Tibial nerve (tissue), 4 donors: ENCODE results near the gene ASIC4. TPM values are rescaled to one million over a fixed set of nuclear protein-coding genes. Genes with fewer than 3 reads are reported as not detected.

Experiments used
- DNase-seq, 2 donors: peaks; one replicate each; pipeline ENCODE4 v3.0.0-alpha.2; 2019; ENCODE audit warnings: low spot score in 2 of 2
- H3K27ac ChIP-seq, 4 donors: fragments of 200-600 bp; sonication (generic) in 3 of 4; one replicate each; pipeline ENCODE4 v1.5.1; 2017 to 2019; ENCODE audit warnings: mild to moderate bottlenecking in 1 of 4
- H3K27me3 ChIP-seq, 2 donors: fragments of 200-600 bp; sonication (generic) in 1 of 2; one replicate each; pipeline versions ENCODE4 v1.5.1 to v1.6.0; 2017 to 2019
- H3K36me3 ChIP-seq, 3 donors: fragments of 200-600 bp; sonication (generic); one replicate each; pipeline ENCODE4 v1.5.1; 2018 to 2019
- H3K4me1 ChIP-seq, 4 donors: fragments of 200-600 bp; sonication (generic) in 3 of 4; one replicate each; pipeline ENCODE4 v1.5.1; 2017 to 2019
- H3K4me3 ChIP-seq, 4 donors: fragments of 200-600 bp; sonication (generic) in 3 of 4; one replicate each; pipeline ENCODE4 v1.5.1; 2017 to 2019; ENCODE audit warnings: mild to moderate bottlenecking in 1 of 4, moderate library complexity in 1 of 4
- H3K9me3 ChIP-seq, 4 donors: fragments of 200-600 bp; sonication (generic) in 3 of 4; one replicate each; pipeline ENCODE4 v1.5.1; 2017 to 2019
- CTCF ChIP-seq, 5 experiments: fragments of 200-600 bp in 3 of 5; fragments of 450-650 bp in 2 of 5; sonication (generic) in 3 of 5; IDR thresholded peaks; one replicate each; pipeline ENCODE4 v1.5.1; 2016 to 2019; ENCODE audit warnings: antibody characterized with exemption in 5 of 5, mild to moderate bottlenecking in 3 of 5, moderate library complexity in 2 of 5
- EP300 ChIP-seq, 2 donors: sonication (generic); formaldehyde crosslinking; IDR thresholded peaks; one replicate each; pipeline ENCODE4 v1.6.1; 2017; ENCODE audit warnings: antibody characterized with exemption in 2 of 2, mild to moderate bottlenecking in 1 of 2
- POLR2A ChIP-seq, 2 donors: fragments of 450-650 bp; IDR thresholded peaks; one replicate each; pipeline ENCODE4 v1.6.1; 2017; ENCODE audit warnings: antibody characterized with exemption in 2 of 2, mild to moderate bottlenecking in 2 of 2, moderate library complexity in 2 of 2
- whole genome bisulfite sequencing, 2 donors: methylation state at CpG; one replicate each; pipeline ENCODE4 v1.1.5; 2018; 5-methylcytosine and 5-hydroxymethylcytosine counted together
- total RNA-seq, 4 donors: library from RNA; depleted of rRNA; stranded (reverse); fragments of >200 nt; gene quantifications; one replicate each; pipeline ENCODE4 v1.1.0, GENCODE V29; 2016

The ASIC4 gene
- total RNA-seq, 4 donors from 2014 or later = 0.42 to 3.0 TPM; not detected in 2

DNA sequence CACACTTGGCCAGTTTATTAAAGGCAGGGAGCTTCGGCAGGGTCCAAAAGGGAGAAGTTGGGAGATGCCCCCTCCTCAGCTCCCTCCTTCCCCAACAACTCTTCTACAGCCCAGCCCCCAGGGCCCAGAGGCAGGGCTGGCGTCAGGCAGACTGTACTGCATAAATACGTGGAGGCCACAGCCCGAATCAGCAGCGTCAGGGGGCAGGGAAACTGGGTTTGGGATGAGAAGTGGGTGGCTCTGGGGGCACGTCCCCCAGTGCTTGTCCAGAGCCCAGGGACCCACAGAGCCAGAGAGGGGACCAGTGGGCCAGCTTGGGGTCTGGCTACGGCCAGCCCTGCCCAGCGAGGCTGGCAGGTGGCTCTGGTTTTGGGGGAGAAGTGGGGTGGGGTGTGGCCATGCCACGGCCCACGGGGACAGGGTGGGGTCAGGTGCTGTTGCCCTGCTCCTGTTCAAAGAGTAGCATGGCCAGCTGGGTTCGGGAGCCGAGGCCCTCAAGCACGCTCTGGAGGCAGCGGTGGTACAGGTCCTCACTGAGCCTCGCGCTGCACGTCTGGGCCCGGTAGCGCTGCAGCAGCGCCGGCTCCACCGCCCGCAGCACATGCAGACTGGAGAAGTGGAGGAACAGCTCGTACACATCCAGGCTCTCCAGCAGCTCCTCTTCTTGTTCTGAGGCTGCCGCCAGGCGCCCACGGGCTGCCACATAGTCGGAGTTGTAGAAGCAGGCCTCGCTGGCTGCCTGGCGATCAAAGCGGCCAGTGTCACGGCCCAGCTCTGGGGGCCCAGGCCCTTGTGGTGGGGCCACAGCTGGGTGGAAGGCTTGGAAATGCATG is 24.9 kb downstream of the ASIC4 start:
- Histone ChIP-seq H3K4me3 (no peak overlapping the region), H3K9me3 (no peaks in the 10 kb centered on the region), H3K27ac (peak overlapping the region; percentile 38 to 97 (median 80)), H3K36me3 (peaks cover 0 to 26% (median 0%) of the 10 kb centered on the region in 3 donors), H3K27me3 (no peaks in the 10 kb centered on the region), H3K4me1 (peaks cover 0 to 64% (median 36%) of the 10 kb centered on the region in 4 donors)
- DNase-seq = no peak
- TF ChIP-seq EP300 (IDR thresholded peaks at IDR 0.05) (no peak), CTCF (IDR thresholded peaks at IDR 0.05) (no peak)
- 37 to 73% methylated on average over 7 to 30 of the region's 32 CpGs for WGBS, 2 donors

DNA sequence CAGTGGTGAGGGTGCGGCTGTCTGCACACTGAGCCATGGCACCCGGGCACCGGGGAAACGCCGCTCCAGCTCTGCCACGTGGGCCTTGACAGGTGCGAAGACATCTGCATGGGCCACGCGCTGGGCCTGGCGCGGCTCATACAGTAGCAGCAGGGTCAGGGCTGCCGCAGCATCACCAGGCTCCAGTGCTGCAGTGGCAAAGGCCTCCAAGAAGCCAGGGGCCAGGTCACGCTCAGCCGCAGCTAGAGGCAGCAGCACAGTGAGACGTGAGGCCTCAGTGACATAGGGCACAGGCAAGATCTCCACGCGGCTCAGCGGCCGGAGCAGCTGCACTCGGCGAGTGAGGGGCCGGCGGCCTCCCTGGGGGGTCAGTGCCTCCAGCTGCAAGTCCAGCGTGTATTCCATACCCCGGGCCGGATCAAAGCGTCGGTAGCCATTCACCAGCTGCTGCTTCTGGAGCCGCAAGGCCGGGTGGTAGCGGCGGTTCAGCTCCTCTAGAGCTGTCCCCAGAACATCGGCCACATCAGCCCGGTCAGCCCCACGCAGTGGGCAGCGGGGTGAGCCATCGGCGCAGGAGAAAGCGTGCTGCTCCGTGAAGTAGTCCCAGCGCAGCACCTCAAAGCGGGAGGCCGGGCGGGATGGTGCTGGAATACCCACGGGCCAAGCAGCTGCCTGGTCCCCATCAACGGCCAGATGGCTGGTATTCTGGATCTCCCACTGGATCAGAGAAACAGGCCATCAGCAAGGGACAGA is 25.8 kb downstream of the ASIC4 start:
- H3K4me3 ChIP-seq = no peak overlapping the region
- H3K4me1 ChIP-seq = peaks cover 0 to 73% (median 41%) of the 10 kb centered on the region in 4 donors
- no peak for DNase-seq
- H3K9me3 ChIP-seq = no peaks in the 10 kb centered on the region
- H3K36me3 ChIP-seq = peaks cover 0 to 26% (median 0%) of the 10 kb centered on the region in 3 donors
- TF ChIP-seq EP300 (IDR thresholded peaks at IDR 0.05) (no peak), POLR2A (IDR thresholded peaks at IDR 0.05) (no peak), CTCF (IDR thresholded peaks at IDR 0.05) (no peak)
- 79 to 87% methylated on average over 36 to 46 of the region's 46 CpGs for WGBS, 2 donors
- H3K27ac ChIP-seq = peak overlapping the region; percentile 38 to 97 (median 80)
- no peaks in the 10 kb centered on the region for H3K27me3 ChIP-seq

DNA sequence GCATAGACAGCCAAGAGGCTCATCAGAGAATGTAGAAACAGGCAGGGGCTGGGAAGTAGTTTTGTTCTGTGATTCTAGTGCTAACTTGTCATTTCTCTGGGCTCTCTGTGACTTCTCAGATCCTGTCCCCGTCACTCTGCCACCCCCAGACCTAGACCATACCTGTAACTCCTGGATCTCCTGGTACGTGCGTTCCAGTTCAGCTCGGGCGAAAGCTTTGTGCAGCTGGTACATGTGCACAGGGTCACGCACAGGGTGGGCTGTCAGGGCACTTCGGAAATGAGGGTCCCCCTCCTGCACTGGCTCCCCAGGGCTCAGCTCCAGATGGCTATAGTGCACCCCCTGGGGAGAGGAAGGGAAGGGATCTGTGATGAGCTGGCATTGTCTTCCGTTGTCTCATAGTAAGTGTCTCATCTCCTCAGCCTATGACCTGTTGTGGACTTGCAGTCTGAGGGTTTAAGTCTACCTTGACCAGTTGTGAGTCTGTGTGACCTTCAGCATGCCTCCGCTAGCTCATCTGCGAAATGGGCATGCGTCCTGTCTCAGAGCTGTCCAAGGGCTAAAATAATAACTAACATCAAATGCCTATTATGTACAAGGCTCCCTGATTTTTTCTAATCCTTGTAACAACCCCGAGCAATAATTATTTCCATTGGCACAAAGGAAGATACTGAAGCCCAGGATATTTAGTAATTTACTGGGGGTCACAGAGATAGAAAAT is 26.7 kb downstream of the ASIC4 start:
- Histone ChIP-seq H3K4me1 (peaks cover 0 to 75% (median 41%) of the 10 kb centered on the region in 4 donors), H3K36me3 (peaks cover 0 to 26% (median 0%) of the 10 kb centered on the region in 3 donors), H3K4me3 (no peak overlapping the region), H3K27me3 (no peaks in the 10 kb centered on the region), H3K9me3 (no peaks in the 10 kb centered on the region), H3K27ac (peak overlapping the region in 1 of 4 donors; percentile 97)
- TF ChIP-seq CTCF (IDR thresholded peaks at IDR 0.05) (no peak), EP300 (IDR thresholded peaks at IDR 0.05) (no peak), POLR2A (IDR thresholded peaks at IDR 0.05) (no peak)
- no peak for DNase-seq
- WGBS, 2 donors = 85 to 87% methylated on average over 12 of the region's 12 CpGs

DNA sequence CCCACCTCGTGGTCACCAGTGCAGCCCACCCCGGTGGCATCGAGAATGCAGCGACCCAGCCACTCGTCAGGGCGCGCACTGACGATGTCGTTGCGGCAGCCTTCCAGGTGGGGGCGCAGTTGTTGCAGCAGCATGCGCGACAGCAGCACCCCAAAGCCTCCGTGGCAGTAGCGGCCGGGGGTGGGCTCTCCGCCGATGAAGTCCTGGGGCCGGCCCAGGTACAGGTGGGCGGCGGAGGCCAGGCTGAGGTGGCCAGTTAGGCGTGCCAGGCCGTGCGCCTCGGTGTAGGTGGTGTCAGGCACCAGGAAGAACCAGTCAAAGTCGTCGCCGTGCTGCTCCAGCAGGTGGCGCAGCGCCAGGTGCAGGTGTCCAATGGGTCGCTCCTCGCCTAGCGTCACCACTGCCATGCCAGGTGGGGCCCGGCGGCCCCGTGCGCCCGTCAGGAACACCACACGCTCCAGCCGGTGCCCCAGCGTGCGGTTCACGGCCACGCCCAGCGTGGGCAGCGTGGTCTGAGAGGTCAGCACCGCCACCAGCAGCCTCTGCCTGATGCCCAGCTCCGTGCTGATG is 27.4 kb downstream of the ASIC4 start:
- Histone ChIP-seq H3K27ac (peak overlapping the region; percentile 41 to 97 (median 74)), H3K4me1 (peaks cover 0 to 73% (median 41%) of the 10 kb centered on the region in 4 donors), H3K9me3 (no peaks in the 10 kb centered on the region), H3K36me3 (peaks cover 0 to 26% (median 0%) of the 10 kb centered on the region in 3 donors), H3K27me3 (no peaks in the 10 kb centered on the region), H3K4me3 (peak overlapping the region in 3 of 4 donors; percentile 17 to 30 (median 25))
- peak; percentile 41 to 67 for DNase-seq
- TF ChIP-seq EP300 (IDR thresholded peaks at IDR 0.05) (peak in 1 of 2 donors; percentile 11), CTCF (IDR thresholded peaks at IDR 0.05) (peak; percentile 82 to 98 (median 90)), POLR2A (IDR thresholded peaks at IDR 0.05) (no peak)
- WGBS, 2 donors = 10 to 22% methylated on average over 17 to 29 of the region's 48 CpGs
